ENCODE results near the gene KRT35. TPM values are rescaled to one million over a fixed set of nuclear protein-coding genes. Genes with fewer than 3 reads are reported as not detected.

Gene KRT35
- total RNA-seq, 1 experiment from 2014 or later = not detected

- CTCF ChIA-PET = no interaction called here
- intact Hi-C loops (cut with micrococcal nuclease) = no loop called here
- TF ChIP-seq, protein P1, sequence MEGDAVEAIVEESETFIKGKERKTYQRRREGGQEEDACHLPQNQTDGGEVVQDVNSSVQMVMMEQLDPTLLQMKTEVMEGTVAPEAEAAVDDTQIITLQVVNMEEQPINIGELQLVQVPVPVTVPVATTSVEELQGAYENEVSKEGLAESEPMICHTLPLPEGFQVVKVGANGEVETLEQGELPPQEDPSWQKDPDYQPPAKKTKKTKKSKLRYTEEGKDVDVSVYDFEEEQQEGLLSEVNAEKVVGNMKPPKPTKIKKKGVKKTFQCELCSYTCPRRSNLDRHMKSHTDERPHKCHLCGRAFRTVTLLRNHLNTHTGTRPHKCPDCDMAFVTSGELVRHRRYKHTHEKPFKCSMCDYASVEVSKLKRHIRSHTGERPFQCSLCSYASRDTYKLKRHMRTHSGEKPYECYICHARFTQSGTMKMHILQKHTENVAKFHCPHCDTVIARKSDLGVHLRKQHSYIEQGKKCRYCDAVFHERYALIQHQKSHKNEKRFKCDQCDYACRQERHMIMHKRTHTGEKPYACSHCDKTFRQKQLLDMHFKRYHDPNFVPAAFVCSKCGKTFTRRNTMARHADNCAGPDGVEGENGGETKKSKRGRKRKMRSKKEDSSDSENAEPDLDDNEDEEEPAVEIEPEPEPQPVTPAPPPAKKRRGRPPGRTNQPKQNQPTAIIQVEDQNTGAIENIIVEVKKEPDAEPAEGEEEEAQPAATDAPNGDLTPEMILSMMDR (IDR thresholded peaks at IDR 0.05; ENCODE audit: unreplicated experiment) = no peak
- H3K27ac Mint-ChIP-seq (ENCODE audit: low read depth, unreplicated experiment) = no peak overlapping the region
- no TSS peak for BruUV-seq (replicated peaks)
- POLR2A ChIA-PET = no interaction called here
- no peaks in the 10 kb centered on the region for H3K36me3 Mint-ChIP-seq (ENCODE audit: insufficient read depth, unreplicated experiment)
- no peak overlapping the region for H3K4me3 Mint-ChIP-seq (ENCODE audit: unreplicated experiment)
- H3K9me3 Mint-ChIP-seq (ENCODE audit: unreplicated experiment) = no peaks in the 10 kb centered on the region
- H3K27me3 Mint-ChIP-seq (ENCODE audit: insufficient read depth, unreplicated experiment) = peaks cover 23% of the 10 kb centered on the region
- no peaks in the 10 kb centered on the region for H3K4me1 Mint-ChIP-seq (ENCODE audit: insufficient read depth, unreplicated experiment)
- DNase-seq (ENCODE audit: unreplicated experiment) = no peak
Measured at GRCh38 chr17:41476866-41477815, 3.8 kb downstream of the KRT35 start.

GRCh38 chr17:41475421-41475820 is 5.5 kb downstream of the KRT35 start:
- no peaks in the 10 kb centered on the region for H3K4me1 Mint-ChIP-seq (ENCODE audit: insufficient read depth, unreplicated experiment)
- intact Hi-C loops (cut with micrococcal nuclease) = no loop called here
- no peaks in the 10 kb centered on the region for H3K36me3 Mint-ChIP-seq (ENCODE audit: insufficient read depth, unreplicated experiment)
- H3K27ac Mint-ChIP-seq (ENCODE audit: low read depth, unreplicated experiment) = no peak overlapping the region
- ChIA-PET CTCF (interaction anchor here (1.2 to 1.3 kb wide), 2 partner anchors 8 to 221 kb away, joined by 3 to 4 read pairs; no protein-coding TSS in a partner anchor), POLR2A (no interaction called here)
- H3K9me3 Mint-ChIP-seq (ENCODE audit: unreplicated experiment) = no peaks in the 10 kb centered on the region
- peaks cover 36% of the 10 kb centered on the region for H3K27me3 Mint-ChIP-seq (ENCODE audit: insufficient read depth, unreplicated experiment)
- no peak for DNase-seq (ENCODE audit: unreplicated experiment)
- no TSS peak for BruUV-seq (replicated peaks)
- TF ChIP-seq, protein P1 (IDR thresholded peaks at IDR 0.05; ENCODE audit: unreplicated experiment) = no peak
- no peak overlapping the region for H3K4me3 Mint-ChIP-seq (ENCODE audit: unreplicated experiment)

- Mint-ChIP-seq H3K9me3 (ENCODE audit: unreplicated experiment) (no peaks in the 10 kb centered on the region), H3K4me1 (ENCODE audit: insufficient read depth, unreplicated experiment) (no peaks in the 10 kb centered on the region), H3K27ac (ENCODE audit: low read depth, unreplicated experiment) (no peak overlapping the region), H3K4me3 (ENCODE audit: unreplicated experiment) (no peak overlapping the region), H3K27me3 (ENCODE audit: insufficient read depth, unreplicated experiment) (peaks cover 36% of the 10 kb centered on the region), H3K36me3 (ENCODE audit: insufficient read depth, unreplicated experiment) (no peaks in the 10 kb centered on the region)
- no peak for DNase-seq (ENCODE audit: unreplicated experiment)
- ChIA-PET CTCF (interaction anchor here (0.6 to 1.3 kb wide), 3 partner anchors 8 to 221 kb away, joined by 3 to 4 read pairs (median 4); no protein-coding TSS in a partner anchor), POLR2A (no interaction called here)
- TF ChIP-seq, protein P1 (IDR thresholded peaks at IDR 0.05; ENCODE audit: unreplicated experiment) = no peak
- intact Hi-C loops (cut with micrococcal nuclease) = no loop called here
- no TSS peak for BruUV-seq (replicated peaks)
Measured at GRCh38 chr17:41474863-41475262, 6.1 kb downstream of the KRT35 start.

DNA sequence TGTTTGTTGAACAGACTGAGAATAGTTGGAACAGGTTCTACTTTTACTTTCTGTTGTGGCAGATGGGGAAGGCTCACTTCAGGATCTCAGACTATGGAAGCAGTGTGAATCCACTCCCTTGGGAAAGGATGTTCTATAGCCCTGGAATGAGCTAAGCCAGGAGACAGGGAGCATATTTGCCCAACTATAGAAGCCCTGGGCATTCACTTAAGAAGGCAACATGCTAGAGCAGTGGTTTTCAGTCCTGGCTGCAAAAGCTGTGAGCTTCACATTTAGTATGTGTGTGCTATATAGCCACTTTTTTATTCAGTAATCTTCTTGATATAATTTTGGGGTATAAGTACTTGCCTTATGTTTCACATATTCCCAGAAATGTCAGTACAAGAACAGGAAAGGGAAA is 12.6 kb downstream of the KRT35 start:
- Mint-ChIP-seq H3K9me3 (ENCODE audit: unreplicated experiment) (no peaks in the 10 kb centered on the region), H3K27me3 (ENCODE audit: insufficient read depth, unreplicated experiment) (peaks cover 24% of the 10 kb centered on the region), H3K4me1 (ENCODE audit: insufficient read depth, unreplicated experiment) (peaks cover 9% of the 10 kb centered on the region), H3K4me3 (ENCODE audit: unreplicated experiment) (no peak overlapping the region), H3K27ac (ENCODE audit: low read depth, unreplicated experiment) (no peak overlapping the region), H3K36me3 (ENCODE audit: insufficient read depth, unreplicated experiment) (no peaks in the 10 kb centered on the region)
- TF ChIP-seq, protein P1 (IDR thresholded peaks at IDR 0.05; ENCODE audit: unreplicated experiment) = no peak
- ChIA-PET POLR2A (interaction anchor here (1.2 kb wide), 1 partner anchor 12 kb away, joined by 3 read pairs; no protein-coding TSS in a partner anchor), CTCF (interaction anchor here (0.6 to 0.7 kb wide), 2 partner anchors 15 to 28 kb away, joined by 3 to 4 read pairs; no protein-coding TSS in a partner anchor)
- no peak for DNase-seq (ENCODE audit: unreplicated experiment)
- no TSS peak for BruUV-seq (replicated peaks)
- intact Hi-C loops (cut with micrococcal nuclease) = no loop called here

All from MCF 10A (cell line).